Heart right ventricle (tissue), 16 donors: ENCODE data around the gene ICAM5. TPM values are rescaled to one million over a fixed set of nuclear protein-coding genes. Genes with fewer than 3 reads are reported as not detected.

Experiments used
- ATAC-seq, 8 donors: fragments of 200-7000 bp; cut with Tn5 transposase; one replicate each; pipeline ENCODE4 v1.9.1; 2020; ENCODE audit warnings: mild to moderate bottlenecking in 8 of 8, moderate library complexity in 8 of 8, moderate number of reproducible peaks in 1 of 8
- DNase-seq, 2 donors: peaks; one replicate each; pipeline ENCODE4 v3.0.0-alpha.2; 2020
- H3K27ac ChIP-seq, 10 donors: fragments of 200-600 bp; sonication (generic) in 2 of 10; one replicate each; pipeline versions ENCODE4 v1.5.0 to v1.8.0; 2020 to 2022; ENCODE audit warnings: mild to moderate bottlenecking in 3 of 10
- H3K27me3 ChIP-seq, 7 donors: fragments of 200-600 bp; one replicate each; pipeline ENCODE4 v1.8.0; 2021 to 2022; ENCODE audit warnings: mild to moderate bottlenecking in 2 of 7
- H3K36me3 ChIP-seq, 9 donors: fragments of 200-600 bp; sonication (generic) in 1 of 9; one replicate each; pipeline versions ENCODE4 v1.5.0 to v1.8.0; 2020 to 2022; ENCODE audit warnings: mild to moderate bottlenecking in 2 of 9
- H3K4me1 ChIP-seq, 9 donors: fragments of 200-600 bp; sonication (generic) in 1 of 9; one replicate each; pipeline versions ENCODE4 v1.5.0 to v1.8.0; 2020 to 2022; ENCODE audit warnings: mild to moderate bottlenecking in 4 of 9
- H3K4me3 ChIP-seq, 10 donors: fragments of 200-600 bp; sonication (generic) in 2 of 10; one replicate each; pipeline versions ENCODE4 v1.5.0 to v1.8.0; 2020 to 2022; ENCODE audit warnings: mild to moderate bottlenecking in 7 of 10, moderate library complexity in 2 of 10
- H3K9me3 ChIP-seq, 11 donors: fragments of 200-600 bp in 10 of 11; sonication (generic) in 2 of 11; one replicate each; pipeline versions ENCODE4 v1.5.0 to v1.8.0; 2013 to 2022; ENCODE audit warnings: mild to moderate bottlenecking in 2 of 11, control low read depth in 1 of 11, moderate library complexity in 1 of 11
- CTCF ChIP-seq, 9 donors: fragments of 200-600 bp; sonication (generic) in 2 of 9; IDR thresholded peaks; one replicate each; pipeline versions ENCODE4 v1.5.0 to v1.8.0; 2021 to 2022; ENCODE audit warnings: antibody characterized with exemption in 9 of 9, mild to moderate bottlenecking in 5 of 9, moderate library complexity in 1 of 9
- WGBS, 2 donors: extraction: QIAGEN DNeasy Blood & Tissue Kit; methylation state at CpG; one replicate each; pipeline ENCODE4 v1.1.7; 2013; ENCODE audit warnings: inconsistent platforms in 1 of 2; 5-methylcytosine and 5-hydroxymethylcytosine counted together
- intact Hi-C, 10 donors: fragments of 100-400 bp; cut with DNase I; formaldehyde crosslinking; loops; one replicate each; pipeline versions ENCODE4 v1.11.1 to v1.14.2; 2022
- polyA plus RNA-seq, 2 donors: library from polyadenylated mRNA; stranded (reverse); fragments of 200-250 nt; gene quantifications; one replicate each; pipeline ENCODE4 v1.2.3, GENCODE V29; 2013
- total RNA-seq, 10 donors: library from RNA; stranded (reverse); fragmentation: NEBNext Ultra II Directional in 3 of 10; extraction: Animal tissue kit (Norgen Biotek cat#: 25700) in 3 of 10; gene quantifications; one replicate each; pipeline versions ENCODE4 v1.2.1 to v1.2.4, GENCODE V29; 2021 to 2023
- donor health status: Arrhythmogenic right ventricular cardiomyopathy.
- donor health status: ischemic (EF 13 %, LVEDD 7.1; RV severe dilation, severe dysfunction).
- donor health status: healthy with polysubstance abuse.
- donor health status: DM: no; HTN: yes; CAD: no.
- donor health status: DM: no; HTN: no; CAD: no.
- donor health status: ischemic (EF 25% LVEDD 6.9; RV normal size, moderate dysfunction).
- donor health status: ischemic (EF 25% LVEDD 5.7; RV mildly dilated, moderate dysfunction).
- donor health status: healthy.
- donor health status: DM: yes; HTN: yes; CAD: no.
- donor health status: Ischemic cardiomyopathy.
- donor health status: ischemic (EF 35%, LVEDD 5.7; RV mildly dilated, moderate dysfunction).
- donor health status: nonischemic (EF 11% LVEDD 7.7; RV severe dilation, severe dysfunction).
- donor health status: DM: yes; HTN: yes; CAD: no.
- donor health status: PGD.
- donor health status: ischemic (EF 29% LVEDD 5.4; RV normal size, mild dysfunction).
- donor health status: nonischemic (EF 23%, LVEDD 6.1; RV moderate dilation, normal function).

The ICAM5 gene
- total and polyA plus RNA-seq, 12 donors: 0.18 to 1.0 (median 0.37) TPM; not detected in 3

GRCh38 chr19:10315335-10316214 lies 25.8 kb downstream of the ICAM5 start, which contains the start of gene FDX2:
FDX2 (minus strand) TSS chr19:10316015; CDS start chr19:10315996, 19 bp downstream.
- DNase-seq (peak; percentile 88 to 92), ATAC-seq (peak; percentile 88 to 97 (median 94))
- 1% methylated on average over 54 to 55 of the region's 55 CpGs for WGBS, 2 donors
- Histone ChIP-seq H3K4me3 (peak within 1 kb of the TSS; percentile 61 to 98 (median 90)), H3K4me1 (peaks cover 4 to 22% (median 17%) of the 10 kb centered on the region in 9 donors), H3K36me3 (peaks cover 0 to 62% (median 26%) of the 10 kb centered on the region in 9 donors), H3K9me3 (no peaks in the 10 kb centered on the region), H3K27ac (peak within 1 kb of the TSS in 9 of 10 donors; percentile 30 to 81 (median 66)), H3K27me3 (no peaks in the 10 kb centered on the region)
- intact Hi-C loops: loop anchor here in 3 of 10 donors (1.0 to 5.0 kb wide), 3 partner anchors 17 to 43 kb away; partner anchors contain the start of genes ICAM1 (in 1 of the 3) and ICAM4 (in 1 of the 3)
- TF ChIP-seq CTCF (IDR thresholded peaks at IDR 0.05): no peak

- DNase-seq (no peak), ATAC-seq (peak in 6 of 8 donors; percentile 13 to 54 (median 29))
- H3K27me3 ChIP-seq: no peaks in the 10 kb centered on the region
- no peak for TF ChIP-seq CTCF (IDR thresholded peaks at IDR 0.05)
- H3K27ac ChIP-seq: peak overlapping the region in 6 of 10 donors; percentile 63 to 81 (median 72)
- WGBS, 2 donors: 58 to 62% methylated on average over 19 of the region's 19 CpGs
- no peaks in the 10 kb centered on the region for H3K9me3 ChIP-seq
- peaks cover 0 to 67% (median 34%) of the 10 kb centered on the region in 9 donors for H3K36me3 ChIP-seq
- H3K4me1 ChIP-seq: peaks cover 4 to 22% (median 17%) of the 10 kb centered on the region in 9 donors
- peak overlapping the region in 7 of 10 donors; percentile 80 to 98 (median 91) for H3K4me3 ChIP-seq
- intact Hi-C loops: loop anchor here in 2 of 10 donors (1.0 to 5.0 kb wide), 2 partner anchors 16 to 44 kb away; partner anchors contain the start of gene ICAM1 (in 1 of the 2)
Observed at GRCh38 chr19:10316229-10317044, 26.7 kb downstream of the ICAM5 start.

- ATAC-seq (no peak), DNase-seq (no peak)
- Histone ChIP-seq H3K9me3 (no peaks in the 10 kb centered on the region), H3K4me1 (peaks cover 4 to 22% (median 17%) of the 10 kb centered on the region in 9 donors), H3K36me3 (peaks cover 0 to 75% (median 42%) of the 10 kb centered on the region in 9 donors), H3K27ac (no peak overlapping the region), H3K4me3 (no peak overlapping the region), H3K27me3 (no peaks in the 10 kb centered on the region)
- TF ChIP-seq CTCF (IDR thresholded peaks at IDR 0.05): no peak
- WGBS, 2 donors: 85% methylated on average over 28 to 29 of the region's 29 CpGs
- intact Hi-C loops: loop anchor here in 1 of 10 donors (5.0 kb wide), 1 partner anchor 45 kb away; the partner anchor contains the start of gene ICAM1
Observed at GRCh38 chr19:10317045-10317856, 27.5 kb downstream of the ICAM5 start.
